K562 (cell line): Measurements from ENCODE around the gene XIRP1. TPM values are rescaled to one million over a fixed set of nuclear protein-coding genes. Genes with fewer than 3 reads are reported as not detected.

Experiments
- BCOR ChIP-seq: fragments of 450-650 bp; IDR thresholded peaks from 2 replicates; pipeline ENCODE4 v1.6.1; 2016
- CBFA2T2 ChIP-seq: fragments of 450-650 bp; conservative IDR thresholded peaks from 2 replicates; pipeline ENCODE4 v1.6.1; 2017; ENCODE audit warnings: mild to moderate bottlenecking
- CBFA2T3 ChIP-seq: fragments of 450-650 bp; IDR thresholded peaks from 2 replicates; pipeline ENCODE4 v1.6.1; 2017
- CBX2 ChIP-seq: fragments of 200-600 bp; sonication (generic); IDR thresholded peaks from one replicate; pipeline ENCODE4 v1.6.1; 2012; ENCODE audit warnings: mild to moderate bottlenecking, low read length, inconsistent platforms; ENCODE audit not compliant: insufficient read depth, poor library complexity, severe bottlenecking
- EGR1 ChIP-seq: fragments of 450-650 bp; conservative IDR thresholded peaks from 2 replicates; pipeline ENCODE4 v1.6.1; 2017; ENCODE audit warnings: mild to moderate bottlenecking
- ESRRA ChIP-seq: fragments of 450-650 bp; IDR thresholded peaks from 2 replicates; pipeline ENCODE4 v1.6.1; 2014; ENCODE audit warnings: low read depth, mild to moderate bottlenecking, moderate library complexity, borderline replicate concordance
- GABPB1 ChIP-seq: sonication (generic); formaldehyde crosslinking; IDR thresholded peaks from 2 replicates; pipeline ENCODE4 v1.8.0; 2022; ENCODE audit warnings: mild to moderate bottlenecking, missing genetic modification reagents
- LARP7 ChIP-seq: fragments of 450-650 bp; IDR thresholded peaks from 2 replicates; pipeline ENCODE4 v1.6.1; 2016
- MNT ChIP-seq, 2 experiments: fragments of 450-650 bp; conservative IDR thresholded peaks; 2 replicates each; pipeline ENCODE4 v1.6.1; 2017; ENCODE audit warnings: mild to moderate bottlenecking in 2 of 2, moderate library complexity in 2 of 2
- MTA3 ChIP-seq: fragments of 450-650 bp; formaldehyde crosslinking; IDR thresholded peaks from 2 replicates; pipeline ENCODE4 v1.6.1; 2017; ENCODE audit warnings: mild to moderate bottlenecking, borderline replicate concordance
- MYNN ChIP-seq, 2 experiments: sonication (generic); formaldehyde crosslinking in 1 of 2; IDR thresholded peaks; 2 replicates each; pipeline versions ENCODE4 v1.5.0 to v1.6.1; 2016 to 2020; ENCODE audit warnings: antibody characterized with exemption in 1 of 2, missing genetic modification reagents in 1 of 2
- PML ChIP-seq: IDR thresholded peaks from 2 replicates; pipeline ENCODE4 v1.6.1; 2012; ENCODE audit warnings: low read length, inconsistent platforms
- PTBP1 ChIP-seq: fragments of 200-400 bp; formaldehyde crosslinking; IDR thresholded peaks from 2 replicates; pipeline ENCODE4 v1.6.1; 2017; ENCODE audit warnings: low read depth, low read length
- PYGO2 ChIP-seq: fragments of 450-650 bp; IDR thresholded peaks from 2 replicates; pipeline ENCODE4 v1.6.1; 2016; ENCODE audit warnings: mild to moderate bottlenecking, missing genetic modification characterization, moderate library complexity, missing compliant biosample characterization
- SLC30A9 ChIP-seq: fragments of 250-450 bp; sonication (Bioruptor Pico); IDR thresholded peaks from 2 replicates; pipeline ENCODE4 v1.8.0; 2022; ENCODE audit warnings: mild to moderate bottlenecking, moderate library complexity
- SPI1 ChIP-seq: IDR thresholded peaks from 2 replicates; pipeline ENCODE4 v1.6.1; 2011; ENCODE audit warnings: low read depth, low read length, control low read depth, borderline replicate concordance
- SREBF2 ChIP-seq: sonication (generic); formaldehyde crosslinking; IDR thresholded peaks from 2 replicates; pipeline ENCODE4 v1.4.0; 2020; ENCODE audit warnings: mild to moderate bottlenecking, missing genetic modification reagents
- SRSF9 ChIP-seq: fragments of 200-400 bp; formaldehyde crosslinking; IDR thresholded peaks from 2 replicates; pipeline ENCODE4 v1.6.1; 2017; ENCODE audit warnings: low read depth, low read length, borderline replicate concordance
- TSHZ1 ChIP-seq: fragments of 250-450 bp; sonication (Bioruptor Pico); IDR thresholded peaks from 2 replicates; pipeline ENCODE4 v1.4.0; 2020; ENCODE audit warnings: mild to moderate bottlenecking, moderate library complexity
- ZBED1 ChIP-seq: IDR thresholded peaks from 2 replicates; pipeline ENCODE4 v1.6.1; 2014
- ZFP36 ChIP-seq: fragments of 150-350 bp; IDR thresholded peaks from 2 replicates; pipeline ENCODE4 v1.6.1; 2018; ENCODE audit warnings: low read length, low read depth; ENCODE audit not compliant: partially characterized antibody
- ZNF398 ChIP-seq: fragments of 250-450 bp; sonication (Bioruptor Pico); IDR thresholded peaks from 2 replicates; pipeline ENCODE4 v1.8.0; 2021; ENCODE audit warnings: moderate library complexity, mild to moderate bottlenecking, inconsistent platforms
- polyA plus RNA-seq, 8 experiments: library from polyadenylated mRNA; depleted of rRNA in 4 of 8; stranded (reverse) in 5 of 8; unstranded in 3 of 8; fragments of >200 nt; fragmentation: Nextera tagmentation in 2 of 8; fragmentation: Illumina TruSeq in 1 of 8; extraction: Ambion mirVana in 2 of 8; extraction: Trizol in 1 of 8; gene quantifications; 2 replicates each; pipeline versions ENCODE4 v1.2.1 to v1.2.3, GENCODE V29; 2011 to 2014; ENCODE audit warnings: inconsistent platforms in 1 of 8, missing spikeins in 1 of 8
- total RNA-seq, 7 experiments: library from RNA; depleted of rRNA in 6 of 7; stranded (reverse); fragments of >200 nt in 6 of 7; fragmentation: Illumina TruSeq in 2 of 7; extraction: Trizol in 2 of 7; gene quantifications; 2 replicates each; pipeline versions ENCODE4 v1.2.1 to v1.2.3, GENCODE V29; 2011 to 2021; ENCODE audit warnings: low replicate concordance in 1 of 7

XIRP1 gene
- total and polyA plus RNA-seq, 9 of the 15 experiments (the other 6 are each of a cell fraction or from before 2014, with no cell fraction given): 0.03 to 0.27 (median 0.08) TPM; not detected in 3

GRCh38 chr3:39148435-39149058, 43.8 kb downstream of the XIRP1 start (continued):
- TF ChIP-seq BCOR: peak; percentile 46; the same call in 1 of the 2 replicates
- TF ChIP-seq ZFP36: peak; percentile 69
- TF ChIP-seq LARP7: no peak
- no peak for TF ChIP-seq CBX2
- TF ChIP-seq PTBP1: no peak
- TF ChIP-seq SPI1: 0 out of 2 replicates have a peak, but pooled peaks have one; percentile 44
- TF ChIP-seq SLC30A9 (CRISPR knock-in tag): no peak
- TF ChIP-seq CBFA2T3: peak; percentile 66
- 0 out of 4 replicates have a peak, but pooled peaks of 1 of the 2 experiments have one; percentile 16 for TF ChIP-seq MNT (conservative IDR thresholded peaks at IDR 0.05)
- TF ChIP-seq TSHZ1: no peak
- no peak for TF ChIP-seq ZNF398 (CRISPR knock-in tag)
- no peak for TF ChIP-seq PYGO2 (tag)
- peak; percentile 30; the same call in 1 of the 2 replicates for TF ChIP-seq PML
- no peak for TF ChIP-seq MTA3
- TF ChIP-seq CBFA2T2: peak; percentile 47
- no peak for TF ChIP-seq SREBF2
- peak; percentile 35; the same call in 1 of the 2 replicates for TF ChIP-seq GABPB1
- TF ChIP-seq ESRRA: no peak
- no peak for TF ChIP-seq SRSF9
- TF ChIP-seq MYNN (IDR thresholded peaks at IDR 0.05): peak; percentile 12; the same call in 1 of the 2 replicates
- TF ChIP-seq MYNN (CRISPR knock-in tag; IDR thresholded peaks at IDR 0.05): no peak
- peak; percentile 63 for TF ChIP-seq EGR1
- TF ChIP-seq ZBED1: no peak
